WTC11 (cell line): Measurements from ENCODE around the gene ITPR3. TPM values are rescaled to one million over a fixed set of nuclear protein-coding genes. Genes with fewer than 3 reads are reported as not detected.

ENCODE experiments used
- ATAC-seq: fragments of 200-7000 bp; cut with Tn5 transposase; 2 replicates; pipeline ENCODE4 v1.10.0; 2021; ENCODE audit warnings: mild to moderate bottlenecking, moderate library complexity
- CTCF ChIA-PET: fragments of 300-600 bp; sonication (Branson Sonifier 250); formaldehyde crosslinking; loops from one replicate; lab custom pipeline; 2021; ENCODE audit warnings: antibody characterized with exemption; lab: Charles Lee
- POLR2A ChIA-PET: fragments of 350-600 bp; sonication (Branson Sonifier 250); formaldehyde crosslinking; loops from one replicate; lab custom pipeline; 2021; ENCODE audit warnings: antibody characterized with exemption; lab: Charles Lee
- DNase-seq: peaks from one replicate; pipeline ENCODE4 v3.0.0; 2021; ENCODE audit warnings: low spot score
- H3K27ac Mint-ChIP-seq: 2 replicates; pipeline ENCODE4 v1.8.0; 2021; ENCODE audit warnings: mixed read lengths
- H3K27me3 Mint-ChIP-seq: 2 replicates; pipeline ENCODE4 v1.8.0; 2021; ENCODE audit warnings: low read depth, mild to moderate bottlenecking, moderate library complexity, mixed read lengths
- H3K36me3 Mint-ChIP-seq: 2 replicates; pipeline ENCODE4 v1.8.0; 2021; ENCODE audit warnings: mixed read lengths
- H3K4me1 Mint-ChIP-seq: 2 replicates; pipeline ENCODE4 v1.8.0; 2022; ENCODE audit warnings: mixed read lengths
- H3K4me3 Mint-ChIP-seq: 2 replicates; pipeline ENCODE4 v1.8.0; 2021; ENCODE audit warnings: mild to moderate bottlenecking, moderate library complexity, mixed read lengths
- H3K9me3 Mint-ChIP-seq: 2 replicates; pipeline ENCODE4 v1.8.0; 2021; ENCODE audit warnings: mixed read lengths
- ATF1 ChIP-seq: sonication (generic); formaldehyde crosslinking; IDR thresholded peaks from 2 replicates; pipeline ENCODE4 v1.8.1; 2023; ENCODE audit warnings: mild to moderate bottlenecking, moderate library complexity, missing genetic modification reagents
- CBFB ChIP-seq: sonication (generic); formaldehyde crosslinking; IDR thresholded peaks from 2 replicates; pipeline ENCODE4 v1.8.1; 2022; ENCODE audit warnings: mild to moderate bottlenecking, low read depth, missing genetic modification reagents
- CREB1 ChIP-seq: sonication (generic); formaldehyde crosslinking; IDR thresholded peaks from 2 replicates; pipeline ENCODE4 v1.8.0; 2023; ENCODE audit warnings: mild to moderate bottlenecking, missing genetic modification reagents
- ETV6 ChIP-seq: sonication (generic); formaldehyde crosslinking; IDR thresholded peaks from 2 replicates; pipeline ENCODE4 v1.8.1; 2022; ENCODE audit warnings: mild to moderate bottlenecking, missing genetic modification reagents
- JAZF1 ChIP-seq: fragments of 250-450 bp; sonication (Bioruptor Pico); IDR thresholded peaks from 2 replicates; pipeline ENCODE4 v1.9.0; 2021; ENCODE audit warnings: moderate library complexity, mild to moderate bottlenecking, inconsistent platforms
- MXD4 ChIP-seq: fragments of 250-450 bp; sonication (Bioruptor Pico); IDR thresholded peaks from 2 replicates; pipeline ENCODE4 v1.8.0; 2021; ENCODE audit warnings: mild to moderate bottlenecking, moderate library complexity, borderline replicate concordance
- NFYB ChIP-seq: sonication (generic); formaldehyde crosslinking; conservative IDR thresholded peaks from 2 replicates; pipeline ENCODE4 v1.8.0; 2022; ENCODE audit warnings: low read depth, missing genetic modification reagents
- NR1H2 ChIP-seq: sonication (generic); formaldehyde crosslinking; IDR thresholded peaks from 2 replicates; pipeline ENCODE4 v1.9.0; 2021; ENCODE audit warnings: mild to moderate bottlenecking, moderate library complexity, missing genetic modification reagents
- NR3C1 ChIP-seq: sonication (generic); formaldehyde crosslinking; conservative IDR thresholded peaks from 2 replicates; pipeline ENCODE4 v1.8.1; 2023; ENCODE audit warnings: low read depth, mild to moderate bottlenecking, missing genetic modification reagents
- PRRX2 ChIP-seq: fragments of 250-450 bp; sonication (Bioruptor Pico); IDR thresholded peaks from 2 replicates; pipeline ENCODE4 v1.8.0; 2021; ENCODE audit warnings: mild to moderate bottlenecking
- TCF7 ChIP-seq: sonication (generic); formaldehyde crosslinking; IDR thresholded peaks from 2 replicates; pipeline ENCODE4 v1.8.0; 2022; ENCODE audit warnings: mild to moderate bottlenecking, low read depth, missing genetic modification reagents, moderate library complexity
- TEAD4 ChIP-seq: sonication (generic); formaldehyde crosslinking; IDR thresholded peaks from 2 replicates; pipeline ENCODE4 v1.8.0; 2022; ENCODE audit warnings: mild to moderate bottlenecking, missing genetic modification reagents
- TP53 ChIP-seq: sonication (generic); formaldehyde crosslinking; IDR thresholded peaks from 2 replicates; pipeline ENCODE4 v1.8.1; 2023; ENCODE audit warnings: mild to moderate bottlenecking, missing genetic modification reagents
- ZNF232 ChIP-seq: sonication (generic); formaldehyde crosslinking; IDR thresholded peaks from 2 replicates; pipeline ENCODE4 v1.8.0; 2022; ENCODE audit warnings: mild to moderate bottlenecking, missing genetic modification reagents
- ZNF263 ChIP-seq: sonication (generic); formaldehyde crosslinking; IDR thresholded peaks from 2 replicates; pipeline ENCODE4 v1.8.1; 2022; ENCODE audit warnings: low read depth, mild to moderate bottlenecking, moderate library complexity, missing genetic modification reagents
- total RNA-seq: library from RNA; stranded (reverse); gene quantifications from 3 replicates; pipeline ENCODE4 v1.2.3, GENCODE V29; 2021
- TF ChIP-seq, protein P1 (sequence below): fragments of 250-450 bp; sonication (Bioruptor Pico); IDR thresholded peaks from 2 replicates; pipeline ENCODE4 v1.9.0; 2021; ENCODE audit warnings: mild to moderate bottlenecking
- TF ChIP-seq, protein P2 (sequence below): sonication (generic); formaldehyde crosslinking; IDR thresholded peaks from 2 replicates; pipeline ENCODE4 v1.8.1; 2022; ENCODE audit warnings: low read depth, missing genetic modification reagents, borderline replicate concordance
- TF ChIP-seq, protein P3 (sequence below): sonication (generic); formaldehyde crosslinking; conservative IDR thresholded peaks from 2 replicates; pipeline ENCODE4 v1.8.1; 2022; ENCODE audit warnings: mild to moderate bottlenecking, missing genetic modification reagents
- TF ChIP-seq, protein P4 (sequence below): sonication (generic); formaldehyde crosslinking; IDR thresholded peaks from 2 replicates; pipeline ENCODE4 v1.8.1; 2023; ENCODE audit warnings: mild to moderate bottlenecking, missing genetic modification reagents
- TF ChIP-seq, protein P5 (sequence below): sonication (generic); formaldehyde crosslinking; IDR thresholded peaks from 2 replicates; pipeline ENCODE4 v1.8.1; 2023; ENCODE audit warnings: mild to moderate bottlenecking, missing genetic modification reagents, borderline replicate concordance
- TF ChIP-seq, protein P6 (sequence below): sonication (generic); formaldehyde crosslinking; IDR thresholded peaks from 2 replicates; pipeline ENCODE4 v1.8.1; 2022; ENCODE audit warnings: missing genetic modification reagents, borderline replicate concordance
- TF ChIP-seq, protein P7 (sequence below): sonication (generic); formaldehyde crosslinking; IDR thresholded peaks from 2 replicates; pipeline ENCODE4 v1.8.0; 2022; ENCODE audit warnings: mild to moderate bottlenecking, missing genetic modification reagents

The ITPR3 gene
- total RNA-seq, 1 experiment from 2014 or later: 47.3 TPM

DNA sequence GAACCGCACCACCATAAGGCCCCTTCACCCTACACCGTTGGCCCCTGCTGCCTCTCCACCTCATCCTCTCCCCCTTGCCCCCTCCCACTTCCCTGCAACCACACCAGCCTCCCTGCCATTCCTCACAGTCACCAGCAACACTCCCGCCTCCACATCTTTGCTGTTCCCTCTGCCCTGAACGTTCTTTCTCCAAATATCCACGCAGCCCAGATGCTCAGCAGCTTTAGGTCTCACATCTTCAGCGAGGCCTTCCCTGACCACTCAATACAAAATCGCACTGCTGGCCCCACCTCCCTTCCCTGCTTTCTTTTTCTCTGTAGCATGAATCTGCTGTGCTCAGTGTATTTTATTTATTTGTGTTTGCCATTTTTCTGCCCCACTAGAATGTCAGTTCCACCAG, 20.5 kb downstream of the ITPR3 start (continued):
- TF ChIP-seq ZNF263 (no peak), CREB1 (CRISPR knock-in tag) (no peak), NR1H2 (CRISPR knock-in tag) (no peak), JAZF1 (CRISPR knock-in tag) (no peak), ZNF232 (CRISPR knock-in tag) (no peak), MXD4 (CRISPR knock-in tag) (no peak)
- TF ChIP-seq, protein P1, sequence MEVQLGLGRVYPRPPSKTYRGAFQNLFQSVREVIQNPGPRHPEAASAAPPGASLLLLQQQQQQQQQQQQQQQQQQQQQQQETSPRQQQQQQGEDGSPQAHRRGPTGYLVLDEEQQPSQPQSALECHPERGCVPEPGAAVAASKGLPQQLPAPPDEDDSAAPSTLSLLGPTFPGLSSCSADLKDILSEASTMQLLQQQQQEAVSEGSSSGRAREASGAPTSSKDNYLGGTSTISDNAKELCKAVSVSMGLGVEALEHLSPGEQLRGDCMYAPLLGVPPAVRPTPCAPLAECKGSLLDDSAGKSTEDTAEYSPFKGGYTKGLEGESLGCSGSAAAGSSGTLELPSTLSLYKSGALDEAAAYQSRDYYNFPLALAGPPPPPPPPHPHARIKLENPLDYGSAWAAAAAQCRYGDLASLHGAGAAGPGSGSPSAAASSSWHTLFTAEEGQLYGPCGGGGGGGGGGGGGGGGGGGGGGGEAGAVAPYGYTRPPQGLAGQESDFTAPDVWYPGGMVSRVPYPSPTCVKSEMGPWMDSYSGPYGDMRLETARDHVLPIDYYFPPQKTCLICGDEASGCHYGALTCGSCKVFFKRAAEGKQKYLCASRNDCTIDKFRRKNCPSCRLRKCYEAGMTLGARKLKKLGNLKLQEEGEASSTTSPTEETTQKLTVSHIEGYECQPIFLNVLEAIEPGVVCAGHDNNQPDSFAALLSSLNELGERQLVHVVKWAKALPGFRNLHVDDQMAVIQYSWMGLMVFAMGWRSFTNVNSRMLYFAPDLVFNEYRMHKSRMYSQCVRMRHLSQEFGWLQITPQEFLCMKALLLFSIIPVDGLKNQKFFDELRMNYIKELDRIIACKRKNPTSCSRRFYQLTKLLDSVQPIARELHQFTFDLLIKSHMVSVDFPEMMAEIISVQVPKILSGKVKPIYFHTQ (CRISPR knock-in tag): no peak

DNA sequence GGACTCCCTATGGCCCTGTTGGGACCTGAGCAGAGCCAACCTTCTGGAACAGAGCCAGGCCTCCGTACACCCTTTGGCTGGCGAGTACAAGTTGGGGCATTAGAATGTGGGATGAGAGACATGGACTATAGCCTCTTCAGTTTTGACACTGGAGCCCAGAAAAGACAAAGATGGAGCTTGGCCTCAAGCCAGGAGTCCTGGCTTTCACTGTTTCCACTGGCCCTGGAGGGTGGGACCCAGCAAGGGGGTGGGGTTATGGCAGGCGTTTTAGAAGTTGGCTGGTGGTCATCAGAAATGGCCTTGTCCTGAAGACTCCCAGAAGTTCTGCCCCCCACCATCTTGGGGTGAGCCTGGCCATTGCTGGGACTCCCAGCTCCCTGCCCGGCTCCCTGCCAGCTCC, 21.8 kb downstream of the ITPR3 start:
- ChIA-PET POLR2A (interaction anchor here (0.5 kb wide), 1 partner anchor 197 kb away, joined by 11 read pairs; no protein-coding TSS in a partner anchor), CTCF (interaction anchor here (1.2 to 1.5 kb wide), 2 partner anchors 11 to 23 kb away, joined by 3 to 5 read pairs; no protein-coding TSS in a partner anchor)
- Mint-ChIP-seq H3K9me3 (no peaks in the 10 kb centered on the region), H3K4me1 (peaks cover 8% of the 10 kb centered on the region; the same call in 1 of the 2 replicates), H3K4me3 (no peak overlapping the region), H3K36me3 (peaks cover 6% of the 10 kb centered on the region; the same call in 1 of the 2 replicates), H3K27ac (no peak overlapping the region), H3K27me3 (no peaks in the 10 kb centered on the region)
- ATAC-seq: no peak
- DNase-seq: no peak
- TF ChIP-seq, protein P2, sequence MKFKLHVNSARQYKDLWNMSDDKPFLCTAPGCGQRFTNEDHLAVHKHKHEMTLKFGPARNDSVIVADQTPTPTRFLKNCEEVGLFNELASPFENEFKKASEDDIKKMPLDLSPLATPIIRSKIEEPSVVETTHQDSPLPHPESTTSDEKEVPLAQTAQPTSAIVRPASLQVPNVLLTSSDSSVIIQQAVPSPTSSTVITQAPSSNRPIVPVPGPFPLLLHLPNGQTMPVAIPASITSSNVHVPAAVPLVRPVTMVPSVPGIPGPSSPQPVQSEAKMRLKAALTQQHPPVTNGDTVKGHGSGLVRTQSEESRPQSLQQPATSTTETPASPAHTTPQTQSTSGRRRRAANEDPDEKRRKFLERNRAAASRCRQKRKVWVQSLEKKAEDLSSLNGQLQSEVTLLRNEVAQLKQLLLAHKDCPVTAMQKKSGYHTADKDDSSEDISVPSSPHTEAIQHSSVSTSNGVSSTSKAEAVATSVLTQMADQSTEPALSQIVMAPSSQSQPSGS (CRISPR knock-in tag): no peak
- no peak for TF ChIP-seq NR3C1
- TF ChIP-seq, protein P3, sequence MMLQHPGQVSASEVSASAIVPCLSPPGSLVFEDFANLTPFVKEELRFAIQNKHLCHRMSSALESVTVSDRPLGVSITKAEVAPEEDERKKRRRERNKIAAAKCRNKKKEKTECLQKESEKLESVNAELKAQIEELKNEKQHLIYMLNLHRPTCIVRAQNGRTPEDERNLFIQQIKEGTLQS (CRISPR knock-in tag): no peak
- no peak for TF ChIP-seq TEAD4
- no peak for TF ChIP-seq TP53 (CRISPR knock-in tag)
- no peak for TF ChIP-seq MXD4 (CRISPR knock-in tag)
- TF ChIP-seq, protein P4, sequence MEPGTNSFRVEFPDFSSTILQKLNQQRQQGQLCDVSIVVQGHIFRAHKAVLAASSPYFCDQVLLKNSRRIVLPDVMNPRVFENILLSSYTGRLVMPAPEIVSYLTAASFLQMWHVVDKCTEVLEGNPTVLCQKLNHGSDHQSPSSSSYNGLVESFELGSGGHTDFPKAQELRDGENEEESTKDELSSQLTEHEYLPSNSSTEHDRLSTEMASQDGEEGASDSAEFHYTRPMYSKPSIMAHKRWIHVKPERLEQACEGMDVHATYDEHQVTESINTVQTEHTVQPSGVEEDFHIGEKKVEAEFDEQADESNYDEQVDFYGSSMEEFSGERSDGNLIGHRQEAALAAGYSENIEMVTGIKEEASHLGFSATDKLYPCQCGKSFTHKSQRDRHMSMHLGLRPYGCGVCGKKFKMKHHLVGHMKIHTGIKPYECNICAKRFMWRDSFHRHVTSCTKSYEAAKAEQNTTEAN (CRISPR knock-in tag): no peak
- no peak for TF ChIP-seq ATF1
- TF ChIP-seq, protein P5, sequence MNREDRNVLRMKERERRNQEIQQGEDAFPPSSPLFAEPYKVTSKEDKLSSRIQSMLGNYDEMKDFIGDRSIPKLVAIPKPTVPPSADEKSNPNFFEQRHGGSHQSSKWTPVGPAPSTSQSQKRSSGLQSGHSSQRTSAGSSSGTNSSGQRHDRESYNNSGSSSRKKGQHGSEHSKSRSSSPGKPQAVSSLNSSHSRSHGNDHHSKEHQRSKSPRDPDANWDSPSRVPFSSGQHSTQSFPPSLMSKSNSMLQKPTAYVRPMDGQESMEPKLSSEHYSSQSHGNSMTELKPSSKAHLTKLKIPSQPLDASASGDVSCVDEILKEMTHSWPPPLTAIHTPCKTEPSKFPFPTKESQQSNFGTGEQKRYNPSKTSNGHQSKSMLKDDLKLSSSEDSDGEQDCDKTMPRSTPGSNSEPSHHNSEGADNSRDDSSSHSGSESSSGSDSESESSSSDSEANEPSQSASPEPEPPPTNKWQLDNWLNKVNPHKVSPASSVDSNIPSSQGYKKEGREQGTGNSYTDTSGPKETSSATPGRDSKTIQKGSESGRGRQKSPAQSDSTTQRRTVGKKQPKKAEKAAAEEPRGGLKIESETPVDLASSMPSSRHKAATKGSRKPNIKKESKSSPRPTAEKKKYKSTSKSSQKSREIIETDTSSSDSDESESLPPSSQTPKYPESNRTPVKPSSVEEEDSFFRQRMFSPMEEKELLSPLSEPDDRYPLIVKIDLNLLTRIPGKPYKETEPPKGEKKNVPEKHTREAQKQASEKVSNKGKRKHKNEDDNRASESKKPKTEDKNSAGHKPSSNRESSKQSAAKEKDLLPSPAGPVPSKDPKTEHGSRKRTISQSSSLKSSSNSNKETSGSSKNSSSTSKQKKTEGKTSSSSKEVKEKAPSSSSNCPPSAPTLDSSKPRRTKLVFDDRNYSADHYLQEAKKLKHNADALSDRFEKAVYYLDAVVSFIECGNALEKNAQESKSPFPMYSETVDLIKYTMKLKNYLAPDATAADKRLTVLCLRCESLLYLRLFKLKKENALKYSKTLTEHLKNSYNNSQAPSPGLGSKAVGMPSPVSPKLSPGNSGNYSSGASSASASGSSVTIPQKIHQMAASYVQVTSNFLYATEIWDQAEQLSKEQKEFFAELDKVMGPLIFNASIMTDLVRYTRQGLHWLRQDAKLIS (CRISPR knock-in tag): no peak
- TF ChIP-seq, protein P6, sequence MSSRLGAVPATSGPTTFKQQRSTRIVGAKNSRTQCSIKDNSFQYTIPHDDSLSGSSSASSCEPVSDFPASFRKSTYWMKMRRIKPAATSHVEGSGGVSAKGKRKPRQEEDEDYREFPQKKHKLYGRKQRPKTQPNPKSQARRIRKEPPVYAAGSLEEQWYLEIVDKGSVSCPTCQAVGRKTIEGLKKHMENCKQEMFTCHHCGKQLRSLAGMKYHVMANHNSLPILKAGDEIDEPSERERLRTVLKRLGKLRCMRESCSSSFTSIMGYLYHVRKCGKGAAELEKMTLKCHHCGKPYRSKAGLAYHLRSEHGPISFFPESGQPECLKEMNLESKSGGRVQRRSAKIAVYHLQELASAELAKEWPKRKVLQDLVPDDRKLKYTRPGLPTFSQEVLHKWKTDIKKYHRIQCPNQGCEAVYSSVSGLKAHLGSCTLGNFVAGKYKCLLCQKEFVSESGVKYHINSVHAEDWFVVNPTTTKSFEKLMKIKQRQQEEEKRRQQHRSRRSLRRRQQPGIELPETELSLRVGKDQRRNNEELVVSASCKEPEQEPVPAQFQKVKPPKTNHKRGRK (CRISPR knock-in tag): no peak
- no peak for TF ChIP-seq CBFB (CRISPR knock-in tag)
- no peak for TF ChIP-seq PRRX2 (CRISPR knock-in tag)
- no peak for TF ChIP-seq ETV6 (CRISPR knock-in tag)
- TF ChIP-seq TCF7: no peak
- TF ChIP-seq NFYB (CRISPR knock-in tag): no peak
- TF ChIP-seq, protein P7, sequence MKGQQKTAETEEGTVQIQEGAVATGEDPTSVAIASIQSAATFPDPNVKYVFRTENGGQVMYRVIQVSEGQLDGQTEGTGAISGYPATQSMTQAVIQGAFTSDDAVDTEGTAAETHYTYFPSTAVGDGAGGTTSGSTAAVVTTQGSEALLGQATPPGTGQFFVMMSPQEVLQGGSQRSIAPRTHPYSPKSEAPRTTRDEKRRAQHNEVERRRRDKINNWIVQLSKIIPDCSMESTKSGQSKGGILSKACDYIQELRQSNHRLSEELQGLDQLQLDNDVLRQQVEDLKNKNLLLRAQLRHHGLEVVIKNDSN: no peak
